Muscle of back (tissue), 11 donors: ENCODE measurements around the gene ERBB4. TPM values are rescaled to one million over a fixed set of nuclear protein-coding genes. Genes with fewer than 3 reads are reported as not detected.
"Not testable (repeated sequence)": the region's sequence is repeated elsewhere in the genome, so short reads cannot be mapped to it uniquely, and the experiment has no call there.

Experiments used
- DNase-seq, 3 donors: peaks; one replicate each; pipeline versions ENCODE4 v3.0.0 to v3.0.0-alpha.2; 2013
- polyA plus RNA-seq, 10 donors: library from polyadenylated mRNA; unstranded; fragments of 120-200 nt; gene quantifications; one replicate each; pipeline ENCODE4 v1.2.1, GENCODE V29; 2013; ENCODE audit not compliant: insufficient read length in 10 of 10

The ERBB4 gene
- polyA plus RNA-seq, 10 donors = 4.4 to 12.2 (median 8.8) TPM

DNA sequence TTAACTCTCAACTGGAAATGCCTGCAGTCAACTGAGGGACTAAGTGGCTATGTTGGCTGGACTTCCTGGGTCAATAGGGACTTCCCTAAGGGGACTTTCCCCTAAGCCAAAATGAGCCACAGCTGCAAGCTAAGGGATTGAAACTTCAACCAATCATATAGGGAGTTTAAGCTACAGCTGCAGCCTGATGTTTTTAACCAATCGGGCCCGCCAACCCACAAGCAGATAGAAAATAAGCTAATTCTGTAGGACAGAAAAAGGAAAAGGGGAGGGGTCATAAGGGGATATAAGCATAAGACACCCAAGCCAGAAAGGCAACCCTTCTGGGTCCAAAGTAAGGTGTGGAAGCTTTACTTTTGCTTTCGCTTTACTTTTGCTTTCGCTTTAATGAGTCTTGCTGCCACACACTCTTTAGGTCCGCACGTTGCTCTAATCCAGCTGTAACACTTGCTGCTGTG is 927.5 kb downstream of the ERBB4 start:
- no peak for DNase-seq

DNA sequence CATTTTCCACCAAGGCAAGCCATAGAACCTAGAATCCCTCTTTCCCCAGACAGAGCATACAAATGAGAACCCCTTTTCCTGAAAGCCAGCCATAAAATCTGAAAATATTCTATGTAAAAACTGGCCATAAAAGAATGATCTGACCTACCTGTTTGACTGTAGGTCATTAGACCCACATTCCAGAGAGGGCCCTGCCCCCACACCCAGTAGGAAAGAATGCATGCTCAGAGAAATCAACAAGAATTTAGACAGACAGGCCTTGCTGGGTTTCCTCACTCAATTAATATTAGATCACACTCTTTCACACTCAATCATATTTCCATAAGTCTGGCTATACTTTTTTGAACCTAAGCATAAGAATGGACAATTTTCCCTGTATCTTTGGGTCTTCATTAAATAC is 929.5 kb downstream of the ERBB4 start:
- no peak for DNase-seq

DNA sequence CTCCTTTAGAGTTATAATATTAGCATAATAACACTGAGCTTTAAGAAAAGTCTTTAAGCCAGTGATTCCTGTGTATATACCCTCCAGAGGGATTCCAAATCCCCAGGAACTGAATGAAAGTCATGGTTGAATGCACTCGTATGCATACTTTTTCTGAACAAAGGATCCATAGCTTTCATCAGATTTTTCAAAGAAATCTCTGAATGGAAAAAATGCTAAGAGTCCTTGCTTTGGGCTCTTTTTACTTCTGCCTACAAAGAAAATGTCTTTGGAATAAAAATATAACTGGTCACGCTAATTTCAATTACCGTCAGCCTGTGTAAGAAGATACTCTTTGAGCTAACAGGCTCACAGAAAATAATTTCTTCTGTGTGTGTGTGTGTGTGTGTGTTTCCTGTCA is 939.5 kb downstream of the ERBB4 start:
- no peak for DNase-seq

DNA sequence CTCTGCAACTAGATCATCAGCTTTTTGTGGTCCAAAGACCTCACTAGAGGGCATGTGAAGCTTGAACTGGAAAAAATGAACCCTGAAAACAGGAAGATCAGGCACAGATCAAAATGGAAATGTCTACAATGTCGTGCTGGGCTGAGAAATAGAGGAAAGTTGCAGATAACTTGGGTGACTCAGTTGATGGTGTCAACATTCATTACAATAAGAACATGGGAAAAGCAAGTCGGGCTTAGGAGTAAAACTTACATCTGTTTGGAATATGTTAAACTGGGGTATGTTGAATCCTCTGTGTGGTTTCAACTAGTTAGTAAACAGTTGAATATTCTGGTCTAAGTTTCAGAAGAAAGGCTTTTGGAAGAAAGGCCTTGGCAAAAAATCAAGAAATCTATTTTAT is 940.4 kb downstream of the ERBB4 start:
- DNase-seq = no peak

DNA sequence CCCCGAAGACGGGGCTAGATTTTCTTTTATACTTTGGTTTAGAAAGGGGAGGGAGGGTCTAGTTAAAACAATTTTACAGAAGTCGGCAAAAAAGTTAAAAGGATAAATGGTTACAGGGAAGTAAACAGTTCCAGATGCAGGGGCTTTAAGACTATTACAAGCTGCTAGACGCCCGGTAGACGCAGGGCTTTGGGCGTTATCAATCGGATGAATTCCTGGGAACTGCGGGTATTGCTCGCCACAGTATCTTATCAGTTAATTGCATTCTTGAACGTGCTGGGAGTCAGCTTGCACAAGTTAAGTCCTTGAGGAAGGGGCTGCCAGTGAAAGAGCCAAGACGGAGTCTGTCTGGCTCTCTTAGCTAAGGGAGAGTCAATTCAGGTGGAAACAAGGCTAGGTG is 946.6 kb downstream of the ERBB4 start:
- not testable (repeated sequence) for DNase-seq

DNA sequence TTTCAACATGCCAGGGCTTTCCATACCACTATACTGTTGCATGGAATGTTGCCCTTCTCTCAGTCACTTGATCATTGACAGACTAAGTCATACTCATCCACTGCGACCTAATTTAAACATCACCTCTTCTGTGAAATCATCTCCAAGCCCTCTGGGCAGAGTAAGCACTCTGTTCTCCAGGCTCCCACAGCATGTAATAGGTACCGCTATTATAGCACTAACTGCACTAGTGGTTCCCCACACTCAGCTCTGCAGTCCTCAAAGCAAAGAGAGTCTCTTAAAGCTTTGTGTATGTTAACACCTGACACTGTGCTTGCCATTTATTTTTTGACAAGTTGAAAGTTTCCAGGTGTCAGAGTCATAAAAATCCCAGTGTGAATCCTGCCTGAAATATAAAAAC is 947.2 kb downstream of the ERBB4 start:
- no peak for DNase-seq

DNA sequence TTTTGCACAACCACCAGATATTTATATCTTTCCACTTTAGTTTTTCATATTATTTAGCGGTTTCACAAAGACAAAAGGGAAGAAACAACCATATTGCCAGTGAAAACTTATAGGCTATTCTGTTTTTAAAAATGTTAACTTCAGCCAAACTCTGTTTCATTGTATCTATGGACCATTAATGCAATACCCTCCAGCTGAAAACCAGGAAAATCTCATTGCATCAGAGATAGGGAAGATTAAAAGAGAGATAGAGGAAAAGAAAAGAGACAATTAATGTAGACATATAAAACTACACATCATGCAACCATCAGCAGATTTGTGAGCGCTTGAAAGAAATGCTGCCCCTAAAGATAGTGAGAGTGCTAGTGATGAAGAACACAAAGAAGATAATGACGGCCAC is 970.2 kb downstream of the ERBB4 start:
- no peak for DNase-seq

DNA sequence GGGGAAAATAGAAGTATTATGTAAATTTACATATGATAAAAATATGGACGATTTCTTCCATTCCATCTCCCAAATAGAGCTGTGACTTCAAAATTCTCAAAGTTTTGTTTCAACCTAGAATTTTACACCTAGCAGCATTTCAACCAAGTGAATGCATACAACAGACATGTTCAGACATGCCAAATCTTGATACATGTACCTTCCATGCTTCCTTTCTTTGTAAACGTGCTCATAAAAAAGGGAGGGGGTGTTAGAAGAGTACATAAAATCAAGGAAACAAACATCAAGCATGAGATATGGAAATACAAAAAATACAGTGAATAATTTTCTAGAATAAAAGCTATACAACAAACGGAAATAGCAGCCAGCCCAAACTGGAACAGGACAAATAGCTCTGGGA is 974.2 kb downstream of the ERBB4 start:
- no peak for DNase-seq

DNA sequence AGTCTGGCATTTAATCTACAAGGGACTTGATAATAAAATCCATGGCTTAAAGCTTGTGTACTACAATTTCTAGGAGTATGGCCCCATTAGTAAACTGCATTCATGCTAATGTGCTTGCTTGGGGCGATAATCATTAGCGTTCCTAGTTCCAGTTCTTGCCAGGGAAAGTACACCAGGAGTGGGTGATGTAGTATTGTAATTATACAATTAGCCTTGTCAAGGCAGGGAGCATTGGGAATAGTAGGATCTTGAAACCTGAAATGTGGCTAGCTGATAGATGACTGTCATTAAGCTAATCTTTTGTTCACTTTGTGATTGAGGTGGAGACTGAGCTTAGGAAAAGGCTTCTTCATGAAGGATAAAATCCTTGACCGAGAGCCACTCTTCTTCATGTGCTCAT is 993.0 kb downstream of the ERBB4 start:
- DNase-seq = no peak

DNA sequence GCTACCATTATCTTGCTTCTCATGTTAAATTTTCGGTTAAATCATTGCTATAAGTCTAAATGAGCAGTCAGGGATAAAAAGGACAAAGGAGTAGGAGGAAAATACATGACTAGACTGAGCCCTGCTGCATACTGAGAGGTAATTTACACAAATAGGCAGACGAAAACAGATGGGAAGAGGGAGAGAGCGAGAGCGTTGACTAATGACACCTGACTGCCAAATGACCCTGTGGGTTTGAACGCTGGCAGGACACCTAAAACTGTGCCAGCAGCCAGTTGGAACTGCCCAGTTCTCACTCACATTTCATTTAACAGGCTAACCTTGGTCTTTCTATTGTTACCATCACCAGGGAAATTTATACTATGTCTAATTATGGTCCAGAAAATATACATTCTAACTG is 1004.0 kb downstream of the ERBB4 start:
- DNase-seq = no peak

DNA sequence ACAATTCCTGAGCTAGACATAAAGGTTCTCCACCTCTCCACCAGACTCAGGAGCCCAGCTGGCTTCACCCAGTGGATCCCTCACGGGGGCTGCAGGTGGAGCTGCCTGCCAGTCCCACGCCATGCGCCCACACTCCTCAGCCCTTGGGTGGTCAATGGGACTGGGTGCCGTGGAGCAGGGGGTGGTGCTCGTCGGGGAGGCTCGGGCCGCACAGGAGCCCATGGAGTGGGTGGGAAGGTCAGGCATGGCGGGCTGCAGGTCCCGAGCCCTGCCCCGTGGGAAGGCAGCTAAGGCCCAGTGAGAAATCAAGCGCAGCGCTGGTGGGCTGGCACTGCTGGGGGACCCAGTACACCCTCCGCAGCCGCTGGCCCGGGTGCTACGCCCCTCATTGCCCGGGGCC is 1014.4 kb downstream of the ERBB4 start:
- not testable (repeated sequence) for DNase-seq

DNA sequence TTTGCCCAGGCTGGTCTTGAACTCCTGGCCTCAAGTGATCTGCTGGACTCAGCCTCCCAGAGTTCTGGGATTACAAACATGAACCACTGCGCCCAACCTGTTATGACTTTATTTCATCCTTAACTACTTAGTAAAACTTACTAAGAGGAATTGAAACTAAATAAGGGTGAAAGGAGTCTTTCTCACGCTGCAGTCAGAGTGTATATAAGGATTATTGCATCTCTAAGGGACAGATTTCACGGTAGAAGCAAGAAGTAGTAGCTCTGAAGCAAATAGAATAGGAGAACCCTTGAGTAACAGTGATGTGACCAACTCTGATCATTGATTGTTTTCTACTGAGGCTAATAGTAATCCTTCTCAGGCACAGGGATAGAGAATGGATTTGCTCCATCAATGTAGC is 1022.1 kb downstream of the ERBB4 start:
- DNase-seq = no peak

DNA sequence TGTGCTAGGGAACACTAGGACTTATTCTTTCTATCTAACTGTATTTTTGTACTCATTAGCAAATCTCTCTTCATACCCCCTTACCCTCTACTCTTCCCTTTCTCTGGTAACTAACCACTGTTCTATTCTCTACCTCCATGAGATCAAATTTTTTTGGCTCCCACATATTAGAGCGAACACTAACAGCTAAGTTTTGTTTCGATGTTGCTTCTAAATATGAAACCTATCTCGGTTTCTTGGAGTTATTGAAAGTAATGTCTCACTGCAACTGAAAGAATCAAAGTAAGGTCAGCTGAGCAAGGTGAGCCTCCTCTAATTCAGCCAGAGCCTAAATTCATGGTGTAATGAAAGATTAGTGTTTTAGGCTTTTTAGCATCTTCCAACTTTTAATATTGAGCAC is 1024.6 kb downstream of the ERBB4 start:
- no peak for DNase-seq

DNA sequence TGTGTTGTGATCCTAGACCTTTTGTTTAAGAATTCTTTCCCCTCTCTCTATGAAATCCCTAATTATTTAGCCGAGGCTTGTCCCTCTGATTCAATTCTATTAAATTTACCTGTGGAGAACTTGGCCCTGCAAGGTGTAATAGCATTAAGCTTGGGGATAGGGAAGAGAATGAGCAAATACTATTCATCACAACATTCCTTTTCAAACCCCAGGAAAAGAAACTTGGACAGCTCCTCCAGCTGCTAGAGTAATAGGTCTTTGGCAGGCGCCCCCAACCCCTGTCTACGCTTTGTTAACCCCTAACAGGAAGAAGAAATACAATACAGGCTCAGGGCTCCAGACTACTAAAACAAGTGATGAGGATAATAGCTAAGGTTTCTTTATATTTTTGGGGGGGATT is 1025.2 kb downstream of the ERBB4 start:
- no peak for DNase-seq

DNA sequence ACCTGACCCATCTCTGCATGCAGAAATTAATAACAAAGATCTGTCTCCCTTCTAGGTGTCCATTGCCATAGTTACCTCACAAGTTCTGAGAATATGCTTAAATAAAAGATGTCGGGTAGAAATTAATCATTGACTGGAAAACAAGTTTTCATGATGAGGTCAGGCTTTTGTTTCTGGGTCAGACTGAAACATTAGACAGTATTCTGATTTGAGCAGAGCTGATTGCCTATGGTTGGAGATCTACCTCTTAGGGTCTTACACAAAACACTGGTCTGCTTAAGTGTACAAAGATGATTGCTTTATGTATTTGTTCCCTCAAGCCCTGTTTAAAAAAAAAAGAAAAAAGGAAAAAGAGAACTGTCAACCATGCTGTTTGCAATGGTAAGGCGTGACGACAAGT is 1025.8 kb downstream of the ERBB4 start:
- no peak for DNase-seq

DNA sequence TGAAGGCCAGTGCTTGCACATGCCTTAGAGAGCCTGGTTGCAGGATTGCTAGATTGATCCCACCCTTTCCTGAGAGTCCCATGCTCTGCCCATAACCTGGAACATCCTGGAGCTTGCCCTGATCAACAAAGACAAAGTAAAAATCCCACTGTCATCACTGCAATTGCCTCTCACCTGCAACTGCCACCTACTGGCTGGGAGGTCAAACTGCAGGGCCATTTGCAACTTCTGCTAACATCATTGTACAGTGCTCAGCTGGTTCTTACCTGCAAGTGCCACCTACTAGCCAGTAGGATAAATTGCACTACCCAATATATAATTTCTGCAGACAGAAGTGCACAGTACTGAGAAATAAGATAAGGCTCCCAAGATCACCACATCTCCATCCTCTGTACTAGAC is 1034.7 kb downstream of the ERBB4 start:
- no peak for DNase-seq

DNA sequence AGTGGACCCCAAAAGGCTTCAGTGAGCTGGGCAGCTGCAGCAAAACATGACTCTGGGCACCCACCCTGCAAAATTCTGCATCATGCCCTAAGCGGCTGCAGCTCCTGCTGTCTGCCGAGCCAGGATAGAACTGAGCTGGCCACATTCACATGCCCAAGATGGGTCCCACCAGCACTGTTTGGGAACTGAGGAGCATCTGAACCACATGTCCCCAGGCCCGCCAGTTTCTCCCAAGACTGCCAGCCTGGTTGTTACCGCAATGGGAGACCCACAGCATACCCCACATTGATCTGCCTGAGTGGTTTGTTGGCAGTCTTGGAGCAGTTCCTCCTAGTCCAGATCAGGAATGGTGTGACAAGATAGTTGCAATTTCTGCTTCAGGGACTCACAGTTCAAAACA is 1035.4 kb downstream of the ERBB4 start:
- no peak for DNase-seq

DNA sequence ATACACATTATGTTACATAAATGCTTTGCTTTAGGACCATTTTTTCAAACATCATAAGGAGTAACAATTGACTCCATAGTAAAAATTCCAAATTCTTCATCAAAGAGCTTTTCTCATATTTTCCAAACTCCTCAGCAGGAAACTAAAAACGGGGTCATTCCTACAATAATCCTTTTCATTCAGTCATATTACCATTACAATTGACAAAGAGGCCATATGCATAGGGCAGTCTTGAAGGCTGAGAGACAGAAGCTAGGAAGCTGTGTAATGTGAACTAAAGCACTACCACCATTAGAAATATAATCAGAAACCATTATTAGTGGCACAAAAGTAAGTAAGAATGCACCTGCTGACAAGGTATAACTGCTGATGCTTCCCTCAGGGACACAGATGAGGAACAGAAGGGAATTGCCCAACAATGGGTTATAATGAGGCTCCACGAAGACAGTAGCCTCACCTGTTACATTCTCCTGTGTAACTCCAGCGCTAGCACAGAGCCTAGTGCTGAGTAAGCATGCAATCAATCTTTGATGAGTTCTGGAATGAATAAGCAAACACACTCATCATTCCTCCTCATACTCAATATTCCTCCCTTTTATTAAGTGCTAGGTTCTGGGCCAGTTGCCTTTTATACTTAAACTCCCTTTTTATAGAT is 1039.9 kb downstream of the ERBB4 start:
- no peak for DNase-seq

DNA sequence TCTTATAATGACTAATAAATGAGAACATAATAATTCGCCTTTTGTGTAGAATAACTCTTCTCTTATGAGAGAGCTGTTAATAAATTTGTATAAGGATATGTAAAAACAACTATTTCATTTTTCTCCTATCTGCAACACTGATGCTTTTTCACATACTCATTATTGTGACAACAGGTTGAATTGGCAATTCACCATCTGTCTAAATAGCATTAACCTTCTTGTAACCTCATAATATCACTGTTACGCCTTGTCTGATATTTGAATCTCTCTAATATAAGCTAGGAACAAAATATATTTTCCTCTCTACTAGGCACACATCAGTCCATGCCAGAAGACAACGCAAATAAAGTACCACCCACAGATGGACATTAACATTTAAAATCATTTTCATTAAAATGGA is 1043.3 kb downstream of the ERBB4 start:
- DNase-seq = no peak

DNA sequence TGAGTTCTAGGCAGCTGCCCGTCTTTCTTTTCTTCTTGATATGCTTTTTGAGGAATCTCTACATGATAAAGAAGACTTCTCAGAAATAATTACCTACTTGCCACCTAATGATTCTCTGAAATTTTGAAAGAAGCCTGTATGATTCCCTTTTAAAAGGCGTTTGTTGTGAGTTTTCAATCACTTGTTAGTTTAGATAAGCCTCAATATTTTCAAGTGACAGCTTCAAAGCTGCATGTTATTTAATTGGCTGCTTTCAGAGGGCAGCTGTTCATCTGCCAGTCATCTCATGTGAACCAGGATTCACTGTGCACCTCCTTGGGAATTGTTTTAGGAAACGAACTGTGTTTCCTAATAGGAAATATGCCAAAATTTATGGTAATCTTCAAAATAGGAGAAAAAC is 1044.1 kb downstream of the ERBB4 start:
- peak in 1 of 3 donors; percentile 0 for DNase-seq

DNA sequence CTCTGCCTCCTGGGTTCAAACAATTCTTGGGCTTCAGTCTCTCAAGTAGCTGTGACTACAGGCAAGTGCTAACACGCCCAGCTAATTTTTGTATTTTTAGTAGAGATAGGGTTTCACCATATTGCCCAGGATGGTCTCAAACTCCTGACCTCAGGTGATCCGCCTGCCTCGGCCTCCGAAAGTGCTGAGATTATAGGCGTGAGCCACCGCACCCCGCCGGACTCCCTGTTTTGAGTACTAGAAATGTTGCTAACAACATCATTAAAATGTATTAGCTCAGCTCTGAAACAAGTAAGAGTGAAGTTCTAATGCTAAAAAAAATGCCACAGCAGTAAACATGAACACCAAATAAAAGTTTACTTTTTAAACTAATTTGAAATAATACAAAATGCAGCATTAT is 1044.5 kb downstream of the ERBB4 start:
- DNase-seq = no peak

DNA sequence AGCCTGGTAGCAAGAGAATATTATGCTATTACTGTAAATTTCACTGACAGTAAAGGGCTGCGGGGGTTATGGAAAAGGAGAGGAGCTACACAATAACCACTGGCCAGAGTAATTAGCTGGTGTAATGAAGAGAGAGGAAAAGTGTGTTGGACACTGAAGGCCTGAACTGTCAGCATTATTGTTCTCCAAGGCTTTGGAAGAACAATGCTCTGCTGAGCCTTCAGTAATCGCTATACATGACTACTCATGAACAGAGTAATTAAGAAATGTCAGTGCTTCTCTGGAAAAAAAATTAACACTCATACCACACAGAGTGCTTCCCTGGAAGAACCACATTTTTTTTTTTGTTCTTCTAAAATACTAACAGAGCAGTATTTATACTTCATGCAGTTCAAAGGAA is 1050.9 kb downstream of the ERBB4 start:
- no peak for DNase-seq

DNA sequence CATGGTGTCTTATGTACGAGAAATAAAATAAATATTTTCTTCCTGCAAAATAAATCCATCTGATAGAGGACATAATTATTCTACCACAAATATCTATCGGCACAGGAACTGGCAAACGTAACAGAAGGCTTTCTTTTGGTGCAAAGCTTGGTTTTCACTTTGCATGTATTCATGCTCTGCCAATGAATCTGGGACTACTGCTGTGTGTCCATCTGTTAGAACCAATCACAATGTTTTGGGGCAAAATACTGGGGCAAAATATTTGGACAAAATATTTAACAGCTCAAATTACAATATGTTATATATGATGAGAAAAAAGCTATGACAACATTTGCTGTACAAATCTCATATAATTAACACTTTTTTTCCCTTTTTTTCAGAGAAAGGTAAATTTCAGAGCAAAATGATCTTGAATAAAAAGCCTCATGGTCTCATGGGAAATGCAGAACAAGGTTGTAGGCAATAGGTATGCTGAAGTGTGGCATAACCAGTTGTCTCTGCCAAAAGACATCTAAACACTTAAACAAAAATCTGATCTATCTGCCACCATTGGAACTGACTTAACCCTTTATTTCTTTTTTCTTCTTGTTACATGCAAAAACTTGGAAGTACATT is 1059.0 kb downstream of the ERBB4 start:
- DNase-seq = no peak
